H1 (cell line): Measurements from ENCODE around the gene SPPL2B. TPM values are rescaled to one million over a fixed set of nuclear protein-coding genes. Genes with fewer than 3 reads are reported as not detected.
A peak's percentile ranks its signal among the peaks of the same experiment; 100 is the strongest.

ENCODE experiments used
- CTCF ChIA-PET: fragments of 300-600 bp; sonication (Branson Sonifier 250); formaldehyde crosslinking; loops from one replicate; lab custom pipeline; 2021; ENCODE audit not compliant: partially characterized antibody; lab: Charles Lee
- POLR2A ChIA-PET: fragments of 300-600 bp; sonication (Branson Sonifier 250); formaldehyde crosslinking; loops from one replicate; lab custom pipeline; 2021; ENCODE audit warnings: inconsistent platforms; ENCODE audit not compliant: partially characterized antibody; lab: Charles Lee
- DNase-seq, 2 experiments: peaks; one replicate each; pipeline versions ENCODE4 v3.0.0 to v3.0.0-alpha.2; 2010 to 2022; ENCODE audit warnings: low spot score in 2 of 2, low read depth in 1 of 2, mixed read lengths in 1 of 2
- FAIRE-seq: peaks from 2 replicates; lab custom pipeline; 2011; peaks lifted over from hg19 to GRCh38; lab: Jason Lieb, UNC
- H2AFZ ChIP-seq: 2 replicates; pipeline ENCODE4 v1.8.1; 2012; ENCODE audit warnings: low read length, inconsistent platforms
- H2AK5ac ChIP-seq: 2 replicates; pipeline ENCODE4 v1.6.1; 2013; ENCODE audit warnings: low read depth, low read length
- H2BK120ac ChIP-seq: replicated peaks from 2 replicates; pipeline ENCODE3; 2013; ENCODE audit warnings: low read depth, low read length, inconsistent platforms
- H2BK12ac ChIP-seq: 2 replicates; pipeline ENCODE4 v1.6.1; 2013; ENCODE audit warnings: low read depth, low read length
- H2BK15ac ChIP-seq: 2 replicates; pipeline ENCODE4 v1.6.1; 2013; ENCODE audit warnings: low read length
- H2BK20ac ChIP-seq: 2 replicates; pipeline ENCODE4 v1.6.1; 2013; ENCODE audit warnings: low read length
- H2BK5ac ChIP-seq: 2 replicates; pipeline ENCODE4 v1.6.1; 2013; ENCODE audit warnings: low read depth, low read length
- H3K14ac ChIP-seq: 2 replicates; pipeline ENCODE4 v1.6.1; 2013; ENCODE audit warnings: inconsistent platforms; ENCODE audit not compliant: insufficient read length
- H3K18ac ChIP-seq: 2 replicates; pipeline ENCODE4 v1.6.1; 2013; ENCODE audit warnings: low read length; ENCODE audit errors: extremely low read depth
- H3K23ac ChIP-seq: 2 replicates; pipeline ENCODE4 v1.6.1; 2013; ENCODE audit warnings: inconsistent platforms; ENCODE audit not compliant: insufficient read length
- H3K23me2 ChIP-seq: 2 replicates; pipeline ENCODE4 v1.6.1; 2013; ENCODE audit warnings: low read depth, low read length
- H3K27ac ChIP-seq: 2 replicates; pipeline ENCODE4 v1.6.1; 2011; ENCODE audit warnings: low read depth, low read length, inconsistent platforms
- H3K27me3 ChIP-seq, 4 experiments: replicated peaks in 1 of 4; 1 replicate in 1 of 4; 2 replicates in 3 of 4; pipeline versions ENCODE4 v1.6.1 to v1.8.1; 2011 to 2013; ENCODE audit warnings: low read length in 3 of 4, mild to moderate bottlenecking in 3 of 4, inconsistent platforms in 2 of 4, mixed read lengths in 2 of 4, moderate library complexity in 1 of 4; ENCODE audit not compliant: control insufficient read depth in 3 of 4, insufficient read depth in 3 of 4; ENCODE audit errors: extremely low read depth in 1 of 4
- H3K36me3 ChIP-seq, 4 experiments: 2 replicates each; pipeline versions ENCODE4 v1.6.1 to v1.8.1; 2011 to 2013; ENCODE audit warnings: mild to moderate bottlenecking in 4 of 4, low read length in 3 of 4, moderate library complexity in 2 of 4, control low read depth in 1 of 4, inconsistent platforms in 1 of 4; ENCODE audit not compliant: insufficient read depth in 4 of 4, control insufficient read depth in 2 of 4
- H3K4ac ChIP-seq: replicated peaks from 2 replicates; pipeline ENCODE3; 2013; ENCODE audit warnings: low read length, low read depth, mixed read lengths, inconsistent platforms; ENCODE audit not compliant: insufficient read length
- H3K4me1 ChIP-seq, 4 experiments: replicated peaks in 1 of 4; 1 replicate in 1 of 4; 2 replicates in 3 of 4; pipeline versions ENCODE4 v1.6.1 to v1.8.1; 2011 to 2013; ENCODE audit warnings: low read length in 3 of 4, inconsistent platforms in 2 of 4, mixed read lengths in 1 of 4; ENCODE audit not compliant: insufficient read depth in 4 of 4, control insufficient read depth in 3 of 4
- H3K4me2 ChIP-seq, 2 experiments: 2 replicates each; pipeline versions ENCODE4 v1.6.1 to v1.8.1; 2011 to 2013; ENCODE audit warnings: low read depth in 2 of 2, low read length in 2 of 2, control low read depth in 1 of 2, inconsistent platforms in 1 of 2, mild to moderate bottlenecking in 1 of 2; ENCODE audit not compliant: insufficient read depth in 1 of 2
- H3K4me3 ChIP-seq, 4 experiments: fragments of 200-600, 300-600 bp in 1 of 4; sonication (generic), shearing (Covaris generic), sonication (Bioruptor Twin) in 1 of 4; 2 replicates each; pipeline versions ENCODE4 v1.5.1 to v1.8.1; 2011 to 2016; ENCODE audit warnings: low read length in 4 of 4, low read depth in 3 of 4, control low read depth in 2 of 4, inconsistent platforms in 2 of 4, mild to moderate bottlenecking in 2 of 4, mixed read lengths in 1 of 4, moderate library complexity in 1 of 4; ENCODE audit not compliant: insufficient read depth in 2 of 4; ENCODE audit errors: extremely low read depth in 1 of 4
- H3K56ac ChIP-seq: replicated peaks from 2 replicates; pipeline ENCODE3; 2013; ENCODE audit warnings: low read depth, mild to moderate bottlenecking, mixed read lengths, low read length, inconsistent platforms; ENCODE audit not compliant: insufficient read length
- H3K79me1 ChIP-seq: 2 replicates; pipeline ENCODE4 v1.6.1; 2013; ENCODE audit warnings: low read depth, low read length, control low read depth
- H3K79me2 ChIP-seq, 2 experiments: 2 replicates each; pipeline versions ENCODE4 v1.6.1 to v1.8.1; 2012 to 2013; ENCODE audit warnings: low read length in 2 of 2, mild to moderate bottlenecking in 2 of 2, inconsistent platforms in 1 of 2; ENCODE audit not compliant: insufficient read depth in 2 of 2, control insufficient read depth in 1 of 2
- H3K9ac ChIP-seq, 4 experiments: replicated peaks in 1 of 4; 1 replicate in 1 of 4; 2 replicates in 3 of 4; pipeline versions ENCODE4 v1.6.1 to v1.8.1; 2011 to 2013; ENCODE audit warnings: low read depth in 3 of 4, low read length in 3 of 4, control low read depth in 2 of 4, mild to moderate bottlenecking in 2 of 4, moderate library complexity in 2 of 4, inconsistent platforms in 1 of 4; ENCODE audit errors: extremely low read depth in 1 of 4
- H3K9me3 ChIP-seq, 2 experiments: 2 replicates each; pipeline versions ENCODE4 v1.6.1 to v1.8.1; 2012 to 2013; ENCODE audit warnings: mild to moderate bottlenecking in 2 of 2, moderate library complexity in 2 of 2, control low read depth in 1 of 2, inconsistent platforms in 1 of 2, low read depth in 1 of 2, low read length in 1 of 2, mixed read lengths in 1 of 2; ENCODE audit not compliant: insufficient read depth in 2 of 2
- H4K20me1 ChIP-seq, 2 experiments: replicated peaks in 1 of 2; 2 replicates each; pipeline versions ENCODE3 to v1.8.1; 2011 to 2013; ENCODE audit warnings: inconsistent platforms in 2 of 2, low read length in 2 of 2, mild to moderate bottlenecking in 1 of 2; ENCODE audit not compliant: insufficient read depth in 2 of 2, control insufficient read depth in 1 of 2
- H4K5ac ChIP-seq: 2 replicates; pipeline ENCODE4 v1.6.1; 2013; ENCODE audit warnings: low read length, low read depth, mixed read lengths, inconsistent platforms; ENCODE audit not compliant: insufficient read length
- H4K8ac ChIP-seq: 2 replicates; pipeline ENCODE4 v1.8.0; 2013; ENCODE audit warnings: mild to moderate bottlenecking, moderate library complexity, low read length, inconsistent platforms; ENCODE audit not compliant: insufficient read depth; ENCODE audit errors: extremely low read depth
- H4K91ac ChIP-seq: replicated peaks from 2 replicates; pipeline ENCODE3; 2013; ENCODE audit warnings: low read length, mixed read lengths, inconsistent platforms; ENCODE audit not compliant: insufficient read length
- BACH1 ChIP-seq: IDR thresholded peaks from 2 replicates; pipeline ENCODE4 v1.6.1; 2012; ENCODE audit warnings: low read length, improper control_type of control experiment
- BRCA1 ChIP-seq: IDR thresholded peaks from 2 replicates; pipeline ENCODE4 v1.6.1; 2012; ENCODE audit warnings: low read depth, low read length, improper control_type of control experiment
- FOSL1 ChIP-seq: IDR thresholded peaks from 2 replicates; pipeline ENCODE4 v1.6.1; 2011; ENCODE audit warnings: mild to moderate bottlenecking, low read depth, low read length, moderate library complexity; ENCODE audit not compliant: insufficient read depth
- KDM4A ChIP-seq: IDR thresholded peaks from one replicate; pipeline ENCODE4 v1.7.1; 2012; ENCODE audit warnings: low read depth, mild to moderate bottlenecking, moderate library complexity, low read length, inconsistent platforms; ENCODE audit not compliant: severe bottlenecking
- KDM5A ChIP-seq: fragments of 200-600 bp; IDR thresholded peaks from 2 replicates; pipeline ENCODE4 v1.7.1; 2012; ENCODE audit warnings: mild to moderate bottlenecking, low read length, inconsistent platforms, mixed read lengths
- MAFK ChIP-seq: IDR thresholded peaks from 2 replicates; pipeline ENCODE4 v1.6.1; 2012; ENCODE audit warnings: low read depth, mild to moderate bottlenecking, improper control_type of control experiment, low read length
- NRF1 ChIP-seq: IDR thresholded peaks from 2 replicates; pipeline ENCODE4 v1.6.1; 2011; ENCODE audit warnings: mild to moderate bottlenecking, low read depth, low read length, improper control_type of control experiment
- PHF8 ChIP-seq: fragments of 200-600 bp; sonication (generic); conservative IDR thresholded peaks from 2 replicates; pipeline ENCODE4 v1.7.1; 2012; ENCODE audit warnings: low read depth, mild to moderate bottlenecking, inconsistent platforms, low read length, moderate library complexity
- POLR2A ChIP-seq, 2 experiments: IDR thresholded peaks; 1 replicate in 1 of 2; 2 replicates in 1 of 2; pipeline ENCODE4 v1.6.1; 2011; ENCODE audit warnings: low read depth in 2 of 2, low read length in 2 of 2, mild to moderate bottlenecking in 2 of 2; ENCODE audit errors: control extremely low read depth in 1 of 2
- RFX5 ChIP-seq: IDR thresholded peaks from 2 replicates; pipeline ENCODE4 v1.6.1; 2011; ENCODE audit warnings: low read depth, low read length, improper control_type of control experiment, borderline replicate concordance
- SIRT6 ChIP-seq: IDR thresholded peaks from one replicate; pipeline ENCODE4 v1.7.1; 2012; ENCODE audit warnings: low read length, inconsistent platforms
- SP4 ChIP-seq: IDR thresholded peaks from 2 replicates; pipeline ENCODE4 v1.6.1; 2012; ENCODE audit warnings: low read length, inconsistent platforms
- SUZ12 ChIP-seq: fragments of 200-600 bp; sonication (generic); IDR thresholded peaks from 2 replicates; pipeline ENCODE4 v1.6.1; 2012; ENCODE audit warnings: mild to moderate bottlenecking, inconsistent platforms, low read length, moderate library complexity, mixed read lengths
- TBP ChIP-seq: IDR thresholded peaks from 2 replicates; pipeline ENCODE4 v1.6.1; 2011; ENCODE audit warnings: low read depth, low read length, improper control_type of control experiment
- YY1 ChIP-seq: IDR thresholded peaks from 2 replicates; pipeline ENCODE4 v1.6.1; 2011; ENCODE audit warnings: low read depth, mild to moderate bottlenecking, low read length
- WGBS, 2 experiments: shearing (Covaris generic) in 1 of 2; methylation state at CpG; one replicate each; pipeline versions ENCODE4 v1.1.6 to v1.1.7; 2013 to 2015; ENCODE audit warnings: low lambda C conversion rate in 2 of 2, mixed read lengths in 2 of 2, inconsistent platforms in 1 of 2, low coverage in 1 of 2, missing lambda C conversion rate in 1 of 2; ENCODE audit not compliant: insufficient replicate concordance in 2 of 2, insufficient coverage in 1 of 2, insufficient read length in 1 of 2; ENCODE audit errors: extremely low coverage in 1 of 2, missing lambda C conversion rate in 1 of 2; 5-methylcytosine and 5-hydroxymethylcytosine counted together
- polyA plus RNA-seq, 7 experiments: library from polyadenylated mRNA; depleted of rRNA in 3 of 7; stranded (reverse) in 5 of 7; unstranded in 2 of 7; fragments of >200 nt in 5 of 7; fragments of 200-250 nt in 2 of 7; gene quantifications; 1 replicate in 5 of 7; 2 replicates in 1 of 7; 4 replicates in 1 of 7; pipeline versions ENCODE4 v1.2.1 to v1.2.3, GENCODE V29; 2011 to 2013; ENCODE audit warnings: missing spikeins in 2 of 7, mixed read lengths in 2 of 7
- total RNA-seq: library from RNA; stranded (reverse); fragmentation: NEBNext Ultra II Directional; extraction: Animal tissue kit (Norgen Biotek cat#: 25700); gene quantifications from 2 replicates; pipeline ENCODE4 v1.2.1, GENCODE V29; 2021

The SPPL2B gene
- total and polyA plus RNA-seq, 2 of the 8 experiments (the other 6 are each of a cell fraction or from before 2014, with no cell fraction given): 34.8 to 55.7 TPM

DNA sequence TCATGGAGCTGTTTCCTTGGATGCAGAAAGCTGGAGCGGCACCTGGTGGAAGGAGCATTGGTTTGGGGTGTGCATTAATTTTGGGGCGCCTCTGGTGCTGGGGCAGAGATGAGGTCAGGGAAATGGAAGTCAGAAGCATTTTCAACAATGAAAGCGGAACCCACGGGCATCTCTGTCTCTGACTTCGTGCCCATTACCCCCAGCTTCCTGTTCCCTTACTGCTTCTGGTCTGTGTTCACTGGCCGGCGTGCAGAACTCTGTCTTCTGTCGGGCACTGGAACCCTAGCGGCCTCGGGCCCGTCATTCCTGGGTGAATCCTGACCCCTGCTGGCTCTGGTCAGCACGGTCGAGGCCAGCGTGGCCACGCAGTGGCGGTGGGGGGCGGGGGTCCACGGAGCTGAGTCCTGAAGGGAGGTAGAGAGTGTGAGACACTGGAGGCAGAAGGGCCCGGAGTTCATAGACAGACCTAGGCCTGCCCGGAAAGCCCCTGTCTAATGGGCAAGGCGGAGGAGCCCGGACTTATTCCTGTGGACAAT lies 12.6 kb upstream of the SPPL2B start:
- Histone ChIP-seq H3K23ac (no peak overlapping the region), H4K5ac (no peak overlapping the region), H2BK15ac (no peak overlapping the region), H2BK120ac (no peak overlapping the region), H3K9me3 (no peaks in the 10 kb centered on the region), H3K27me3 (no peaks in the 10 kb centered on the region), H2AFZ (0 out of 2 replicates have a peak overlapping the region, but pooled peaks have one; percentile 7), H3K36me3 (no peaks in the 10 kb centered on the region), H3K79me1 (no peaks in the 10 kb centered on the region), H3K4me2 (no peak overlapping the region), H3K56ac (no peak overlapping the region), H3K18ac (no peak overlapping the region; the same call in 1 of the 2 replicates), H2AK5ac (no peak overlapping the region), H2BK20ac (no peak overlapping the region), H2BK12ac (no peak overlapping the region), H3K9ac (no peak overlapping the region), H3K79me2 (no peaks in the 10 kb centered on the region), H4K8ac (no peak overlapping the region; the same call in 1 of the 2 replicates), H3K4me1 (peaks cover 0 to 4% (median under 1%) of the 10 kb centered on the region in 4 experiments; a peak in 4 of 7 replicates), H3K4ac (no peak overlapping the region), H4K20me1 (no peaks in the 10 kb centered on the region), H4K91ac (no peak overlapping the region), H3K14ac (no peak overlapping the region), H3K23me2 (no peaks in the 10 kb centered on the region), H2BK5ac (no peak overlapping the region), H3K27ac (no peak overlapping the region), H3K4me3 (no peak overlapping the region; a peak in 1 of 8 replicates)
- no peak for FAIRE-seq
- peak in 1 of 2 experiments; percentile 86 for DNase-seq
- WGBS, 2 experiments: 44% methylated on average over 22 of the region's 22 CpGs; no CpG with 5 or more reads in 1 of the 2 experiments
- CTCF ChIA-PET: interaction anchor here (0.7 to 9.8 kb wide), 46 partner anchors 9 to 386 kb away, joined by 3 to 106 read pairs (median 6); partner anchors contain the start of genes AMH, JSRP1, LSM7 and PLEKHJ1
- POLR2A ChIA-PET: interaction anchor here (0.6 to 4.1 kb wide), 18 partner anchors 10 to 160 kb away, joined by 3 to 29 read pairs (median 4); partner anchors contain the start of genes AMH, GADD45B, LSM7 and PLEKHJ1
- TF ChIP-seq FOSL1 (no peak), YY1 (no peak), RFX5 (no peak), SUZ12 (no peak), PHF8 (no peak), SP4 (no peak), KDM5A (peak; percentile 41; the same call in 1 of the 2 replicates), BRCA1 (no peak), KDM4A (no peak), MAFK (no peak), POLR2A (IDR thresholded peaks at IDR 0.05; ENCODE audit: control extremely low read depth in 1 of 2, low read depth in 2 of 2, low read length in 2 of 2) (no peak), NRF1 (no peak), TBP (no peak), SIRT6 (no peak), BACH1 (peak; percentile 75)
